ENCODE results near the gene TGFB2.

- no peak for TF ChIP-seq EP300 (conservative IDR thresholded peaks at IDR 0.05; ENCODE audit: poor library complexity, severe bottlenecking)
- TF ChIP-seq POLR2AphosphoS5 (IDR thresholded peaks at IDR 0.05): no peak
- TF ChIP-seq EZH2 (IDR thresholded peaks at IDR 0.05; ENCODE audit: borderline replicate concordance, insufficient read depth, low read length, poor library complexity, severe bottlenecking): no peak
These were observed 12.7 kb downstream of the TGFB2 start for GRCh38 chr1:218357893-218358232.

Data from neural cell (in vitro differentiated cells).